Measurements from ENCODE around the gene ACD.

Gene ACD

GRCh38 chr16:67679935-67680897, 20.2 kb upstream of the ACD start:
- Mint-ChIP-seq H3K4me1 (peaks cover 5% of the 10 kb centered on the region), H3K4me3 (no peak overlapping the region), H3K27ac (no peak overlapping the region), H3K36me3 (no peaks in the 10 kb centered on the region), H3K27me3 (no peaks in the 10 kb centered on the region), H3K9me3 (no peaks in the 10 kb centered on the region)

GRCh38 chr16:67678354-67679023, 18.4 kb upstream of the ACD start:
- H3K4me3 Mint-ChIP-seq: no peak overlapping the region
- no peaks in the 10 kb centered on the region for H3K4me1 Mint-ChIP-seq
- H3K27me3 Mint-ChIP-seq: no peaks in the 10 kb centered on the region
- H3K36me3 Mint-ChIP-seq: no peaks in the 10 kb centered on the region
- no peaks in the 10 kb centered on the region for H3K9me3 Mint-ChIP-seq
- no peak overlapping the region for H3K27ac Mint-ChIP-seq

DNA sequence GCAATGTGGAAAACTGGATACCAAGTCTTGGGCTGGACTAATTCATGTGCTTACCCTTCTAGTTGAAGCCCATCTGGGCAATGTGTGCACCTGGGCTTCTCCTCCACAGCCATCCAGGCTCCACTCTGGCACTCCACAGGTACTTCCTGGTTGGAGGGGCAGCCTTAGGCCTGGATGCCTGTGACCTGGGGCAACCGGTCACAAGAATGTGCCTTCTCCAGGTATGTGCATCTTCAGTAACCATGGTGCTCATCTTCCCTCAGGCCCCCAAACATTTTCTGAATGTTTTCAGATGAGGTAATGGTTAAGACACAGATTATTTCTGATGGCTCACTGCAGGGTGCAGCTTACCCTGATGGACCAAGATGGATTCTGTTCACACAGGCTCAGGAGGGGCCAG, 17.7 kb upstream of the ACD start:
- Mint-ChIP-seq H3K36me3 (no peaks in the 10 kb centered on the region), H3K4me3 (no peak overlapping the region), H3K27me3 (no peaks in the 10 kb centered on the region), H3K4me1 (no peaks in the 10 kb centered on the region), H3K27ac (no peak overlapping the region), H3K9me3 (no peaks in the 10 kb centered on the region)

- Mint-ChIP-seq H3K36me3 (no peaks in the 10 kb centered on the region), H3K27me3 (no peaks in the 10 kb centered on the region), H3K27ac (no peak overlapping the region), H3K4me3 (no peak overlapping the region), H3K4me1 (no peaks in the 10 kb centered on the region), H3K9me3 (no peaks in the 10 kb centered on the region)
These were observed 16.9 kb upstream of the ACD start for GRCh38 chr16:67676939-67677338.

GRCh38 chr16:67676516-67676915, 16.5 kb upstream of the ACD start:
- no peak overlapping the region for H3K27ac Mint-ChIP-seq
- H3K4me3 Mint-ChIP-seq: no peak overlapping the region
- no peaks in the 10 kb centered on the region for H3K27me3 Mint-ChIP-seq
- H3K36me3 Mint-ChIP-seq: no peaks in the 10 kb centered on the region
- no peaks in the 10 kb centered on the region for H3K9me3 Mint-ChIP-seq
- H3K4me1 Mint-ChIP-seq: no peaks in the 10 kb centered on the region

DNA sequence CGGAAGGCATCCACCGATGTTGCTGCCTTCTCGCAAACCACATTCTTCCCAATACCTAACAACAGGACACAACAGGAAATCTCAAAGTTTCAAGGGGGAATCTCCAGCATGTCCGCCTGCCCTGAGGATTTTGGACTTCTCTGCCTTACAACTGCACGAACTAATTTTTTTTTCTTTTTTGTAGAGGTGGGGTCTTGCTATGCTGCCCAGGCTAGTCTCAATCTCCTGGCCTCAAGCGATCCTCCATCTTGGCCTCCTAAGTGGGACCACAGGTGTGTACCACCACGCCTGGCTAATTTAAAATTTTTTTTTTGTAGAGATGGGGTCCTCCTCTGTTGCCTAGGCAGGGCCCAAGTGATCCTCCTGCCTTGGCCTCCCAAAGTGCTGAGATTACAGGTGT, 15.9 kb upstream of the ACD start:
- H3K27ac Mint-ChIP-seq: no peak overlapping the region
- no peaks in the 10 kb centered on the region for H3K36me3 Mint-ChIP-seq
- no peaks in the 10 kb centered on the region for H3K9me3 Mint-ChIP-seq
- no peak overlapping the region for H3K4me3 Mint-ChIP-seq
- no peaks in the 10 kb centered on the region for H3K27me3 Mint-ChIP-seq
- no peaks in the 10 kb centered on the region for H3K4me1 Mint-ChIP-seq

- H3K9me3 Mint-ChIP-seq: no peaks in the 10 kb centered on the region
- H3K36me3 Mint-ChIP-seq: no peaks in the 10 kb centered on the region
- no peaks in the 10 kb centered on the region for H3K27me3 Mint-ChIP-seq
- no peak overlapping the region for H3K4me3 Mint-ChIP-seq
- no peak overlapping the region for H3K27ac Mint-ChIP-seq
- no peaks in the 10 kb centered on the region for H3K4me1 Mint-ChIP-seq
These were observed 15.5 kb upstream of the ACD start for GRCh38 chr16:67675579-67675935.

- Mint-ChIP-seq H3K27ac (peak overlapping the region; percentile 55), H3K9me3 (no peaks in the 10 kb centered on the region), H3K36me3 (no peaks in the 10 kb centered on the region), H3K4me1 (no peaks in the 10 kb centered on the region), H3K4me3 (no peak overlapping the region), H3K27me3 (no peaks in the 10 kb centered on the region)
These were observed 15.0 kb upstream of the ACD start for GRCh38 chr16:67674851-67675578.

DNA sequence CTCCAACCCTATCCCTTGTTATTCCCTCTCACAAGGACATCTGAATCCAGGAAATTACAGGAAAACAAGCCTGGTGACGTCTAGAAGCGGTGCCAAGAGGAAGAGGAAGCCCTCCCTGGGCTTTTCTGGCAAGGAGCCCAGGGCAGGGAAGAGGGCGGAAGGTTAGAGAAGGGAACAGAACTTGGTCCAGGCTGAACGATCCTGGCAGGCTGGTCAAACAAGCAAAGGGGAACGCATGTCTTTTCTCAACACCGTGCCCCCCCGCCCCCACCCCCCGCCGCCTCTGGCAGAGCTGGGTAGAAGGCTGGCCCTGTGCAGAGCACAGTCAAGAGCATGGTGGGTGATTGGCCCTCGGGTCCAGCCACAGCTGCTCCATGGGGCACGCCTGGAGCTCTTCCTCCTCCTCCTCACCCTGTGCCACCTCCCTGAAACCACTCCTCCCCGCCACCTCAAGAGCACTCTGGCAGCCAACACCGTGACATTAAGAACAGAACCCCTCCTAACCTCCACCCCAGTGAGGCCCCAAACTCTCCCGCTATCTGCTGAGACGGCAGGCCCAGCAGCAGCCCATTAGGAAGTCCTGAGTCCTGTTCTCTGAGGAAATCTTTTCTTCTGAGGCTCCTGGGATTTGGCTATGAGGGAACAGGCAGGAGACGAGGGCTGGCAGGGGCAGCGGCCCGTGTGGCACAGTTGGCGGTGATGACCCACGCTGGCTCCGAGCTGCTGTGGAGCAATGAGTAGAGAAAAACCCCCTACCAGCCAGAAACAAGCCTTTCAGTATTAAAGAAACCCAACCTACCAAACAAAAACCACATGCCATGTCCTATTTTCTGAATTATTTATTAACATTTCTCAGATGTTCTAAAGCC, 13.9 kb upstream of the ACD start:
- H3K4me3 Mint-ChIP-seq: no peak overlapping the region
- H3K9me3 Mint-ChIP-seq: no peaks in the 10 kb centered on the region
- no peak overlapping the region for H3K27ac Mint-ChIP-seq
- no peaks in the 10 kb centered on the region for H3K36me3 Mint-ChIP-seq
- no peaks in the 10 kb centered on the region for H3K4me1 Mint-ChIP-seq
- H3K27me3 Mint-ChIP-seq: no peaks in the 10 kb centered on the region

DNA sequence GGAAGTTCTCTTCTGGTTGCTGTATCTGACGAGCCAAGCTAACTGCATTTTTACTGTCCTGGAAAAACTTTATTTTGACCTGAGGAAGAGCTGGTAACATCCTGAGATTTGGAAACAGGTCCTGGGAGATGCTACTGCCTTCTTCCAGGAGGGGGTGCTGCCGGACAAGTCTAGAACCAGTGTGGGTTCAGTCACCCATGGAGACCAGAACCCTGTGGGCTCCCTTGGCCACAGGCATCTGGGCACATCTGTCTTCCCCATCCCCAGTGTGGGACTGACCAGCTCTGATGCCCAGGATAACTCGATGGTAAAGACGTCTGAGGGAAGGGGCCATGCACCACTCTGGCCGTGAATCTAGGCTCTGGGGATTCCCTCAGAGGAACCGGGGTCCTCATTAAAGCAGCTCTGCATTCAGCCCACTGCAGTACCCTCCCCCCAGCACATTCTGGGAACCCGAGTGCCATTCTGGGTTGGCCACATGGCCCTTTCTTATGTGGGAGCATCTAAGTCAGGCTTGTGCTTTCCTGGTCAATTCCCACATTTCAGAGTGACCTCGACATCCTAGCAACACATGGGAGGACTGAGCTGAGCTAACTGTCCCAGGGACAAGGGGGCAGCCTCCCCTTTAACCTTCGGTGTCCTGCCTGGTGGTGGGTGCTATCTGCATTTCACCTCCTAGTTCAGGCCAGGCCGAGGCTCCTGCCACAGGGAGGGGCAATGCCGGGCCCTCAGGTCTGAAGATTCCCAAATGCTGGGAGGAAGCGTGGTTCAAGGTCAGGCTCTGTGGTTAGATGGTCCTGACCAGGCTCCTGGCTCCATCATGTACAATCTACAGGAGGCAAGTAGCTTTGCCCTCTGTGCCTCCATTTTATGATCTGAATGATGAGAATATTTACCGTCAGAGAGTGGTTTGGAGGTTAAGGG, 12.9 kb upstream of the ACD start:
- H3K27me3 Mint-ChIP-seq: no peaks in the 10 kb centered on the region
- no peaks in the 10 kb centered on the region for H3K36me3 Mint-ChIP-seq
- H3K9me3 Mint-ChIP-seq: no peaks in the 10 kb centered on the region
- no peak overlapping the region for H3K4me3 Mint-ChIP-seq
- H3K4me1 Mint-ChIP-seq: peaks cover under 1% of the 10 kb centered on the region
- no peak overlapping the region for H3K27ac Mint-ChIP-seq

DNA sequence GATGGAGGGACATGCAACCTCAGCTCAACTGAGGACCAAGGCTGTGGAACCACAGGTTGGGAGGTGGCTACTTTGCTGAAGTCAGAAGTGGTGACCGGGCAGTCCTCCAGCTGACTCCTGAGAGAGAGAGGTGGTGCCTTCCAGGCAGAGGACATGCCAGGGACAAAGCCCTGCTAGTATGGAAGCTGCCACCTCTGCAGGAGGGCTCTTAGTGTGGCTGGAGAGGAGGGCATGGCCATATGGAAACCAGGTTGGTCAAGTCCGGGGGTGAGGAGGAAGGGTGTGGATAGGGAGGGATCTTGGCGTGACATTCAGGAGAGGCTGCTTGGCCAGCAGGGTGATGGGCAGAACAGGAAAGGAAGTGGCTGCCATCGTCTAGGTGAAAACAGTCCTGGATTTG, 12.2 kb upstream of the ACD start:
- Mint-ChIP-seq H3K4me1 (peaks cover 5% of the 10 kb centered on the region), H3K36me3 (no peaks in the 10 kb centered on the region), H3K27ac (no peak overlapping the region), H3K4me3 (no peak overlapping the region), H3K9me3 (no peaks in the 10 kb centered on the region), H3K27me3 (no peaks in the 10 kb centered on the region)

- Mint-ChIP-seq H3K4me3 (no peak overlapping the region), H3K4me1 (peaks cover 16% of the 10 kb centered on the region), H3K27ac (no peak overlapping the region), H3K27me3 (no peaks in the 10 kb centered on the region), H3K9me3 (no peaks in the 10 kb centered on the region), H3K36me3 (no peaks in the 10 kb centered on the region)
These were observed 9.5 kb upstream of the ACD start for GRCh38 chr16:67669499-67670101.

- H3K9me3 Mint-ChIP-seq: no peaks in the 10 kb centered on the region
- no peak overlapping the region for H3K4me3 Mint-ChIP-seq
- H3K36me3 Mint-ChIP-seq: no peaks in the 10 kb centered on the region
- H3K27me3 Mint-ChIP-seq: no peaks in the 10 kb centered on the region
- peak overlapping the region; percentile 51 for H3K27ac Mint-ChIP-seq
- H3K4me1 Mint-ChIP-seq: peaks cover 16% of the 10 kb centered on the region
These were observed 8.6 kb upstream of the ACD start for GRCh38 chr16:67668495-67669157.

All from activated naive CD4-positive, alpha-beta T cell treated with anti-CD3 and anti-CD28 coated beads, Interleukin-2, amount 50 U/mL, for 24 hours (primary cell).